T-helper 22 cell (primary cell): ENCODE results near the gene ZNF169.
"Not testable (repeated sequence)": the region's sequence is repeated elsewhere in the genome, so short reads cannot be mapped to it uniquely, and the experiment has no call there.

Source experiments
- DNase-seq: peaks from one replicate; pipeline ENCODE4 v3.0.0-alpha.2; 2020; ENCODE audit warnings: low read depth

The ZNF169 gene

DNA sequence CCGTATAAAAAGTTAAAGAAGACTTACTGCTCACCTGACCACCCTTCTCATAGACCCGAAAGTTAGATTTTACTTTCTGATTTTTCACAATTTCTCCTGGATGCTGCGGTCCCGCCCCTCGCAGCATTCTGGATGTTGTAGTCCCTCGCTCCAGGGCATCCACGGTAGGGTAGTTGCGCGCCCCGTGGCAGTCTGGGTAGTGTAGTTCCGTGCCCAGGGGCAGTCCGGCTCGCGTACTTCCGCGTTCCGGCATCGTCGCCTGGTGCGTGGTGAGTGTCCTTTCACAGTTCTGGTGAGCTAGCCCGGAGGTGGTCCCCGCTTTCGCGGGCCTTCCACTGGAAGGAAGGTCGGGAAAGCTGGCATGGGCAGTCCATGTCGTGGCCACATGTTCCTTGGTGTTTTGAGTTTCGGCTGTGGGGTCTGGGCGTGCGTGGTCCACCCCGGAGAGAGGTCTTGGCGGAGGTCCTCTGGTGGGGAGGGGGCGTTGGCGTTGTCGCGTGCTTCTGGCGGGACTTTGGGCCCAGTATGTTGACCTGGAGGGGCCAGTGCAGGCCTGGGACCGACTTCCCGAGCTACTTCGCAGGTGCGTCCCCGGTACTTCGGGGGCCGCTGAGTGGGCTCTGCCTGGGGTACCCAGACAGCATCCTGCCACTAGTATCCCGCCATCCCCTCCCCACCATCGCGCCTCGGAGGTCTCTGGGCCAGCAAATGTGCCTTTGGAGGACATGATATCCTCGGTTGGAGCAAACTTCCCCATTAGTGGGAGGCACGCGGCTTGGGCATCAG is at the start of gene ZNF169:
Gene ZNF169 (plus strand): TSS at position 222 of the 786 bp plus-strand sequence. CDS start 19,515 bp downstream, outside the sequence.
- peak; percentile 77 for DNase-seq

DNA sequence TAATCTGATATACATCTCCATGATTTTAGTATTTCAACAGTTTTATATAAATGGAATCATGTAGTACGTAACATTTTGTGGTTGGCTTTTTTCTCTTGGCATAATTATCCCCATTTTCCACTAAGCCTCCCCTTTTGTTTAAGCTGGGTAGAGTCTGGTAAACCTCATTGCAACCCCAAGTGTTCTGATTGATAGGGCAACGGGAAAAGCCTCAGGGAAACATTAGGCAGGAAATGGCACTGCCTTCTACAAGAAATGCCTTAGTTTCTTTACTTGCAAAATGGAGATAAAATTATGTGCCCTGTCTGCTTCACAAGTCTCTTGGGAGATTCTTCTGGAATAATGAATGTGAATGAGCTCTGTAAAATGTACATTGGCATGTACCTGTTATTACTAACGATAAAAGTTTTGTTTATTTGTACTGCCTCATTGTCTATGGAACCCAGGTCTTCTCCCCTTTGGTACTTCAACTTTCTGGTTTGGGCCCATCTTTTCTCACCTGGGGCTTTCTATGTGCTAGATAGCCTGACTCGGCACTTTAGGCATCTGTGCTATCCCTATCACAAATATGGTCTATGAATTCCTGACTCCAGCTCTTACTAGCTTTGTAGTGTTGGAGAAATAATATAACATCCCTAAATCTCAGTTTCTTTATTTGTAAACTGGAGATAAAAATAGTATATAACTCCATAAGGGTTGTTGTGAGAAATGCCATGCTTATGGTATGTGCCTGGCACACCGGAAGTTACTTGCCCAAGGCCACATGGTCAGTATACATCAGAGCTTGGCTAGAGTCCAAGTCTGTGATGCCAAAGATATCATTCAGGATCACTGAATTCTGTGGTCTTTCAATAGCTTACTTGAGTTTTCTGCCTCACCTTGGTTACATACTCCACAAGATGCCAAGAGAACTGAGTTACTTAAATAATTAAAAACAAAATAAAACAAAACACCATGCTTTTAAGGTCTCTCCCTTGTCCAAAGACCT is 48.2 kb upstream of the ZNF169 start:
- no peak for DNase-seq

DNA sequence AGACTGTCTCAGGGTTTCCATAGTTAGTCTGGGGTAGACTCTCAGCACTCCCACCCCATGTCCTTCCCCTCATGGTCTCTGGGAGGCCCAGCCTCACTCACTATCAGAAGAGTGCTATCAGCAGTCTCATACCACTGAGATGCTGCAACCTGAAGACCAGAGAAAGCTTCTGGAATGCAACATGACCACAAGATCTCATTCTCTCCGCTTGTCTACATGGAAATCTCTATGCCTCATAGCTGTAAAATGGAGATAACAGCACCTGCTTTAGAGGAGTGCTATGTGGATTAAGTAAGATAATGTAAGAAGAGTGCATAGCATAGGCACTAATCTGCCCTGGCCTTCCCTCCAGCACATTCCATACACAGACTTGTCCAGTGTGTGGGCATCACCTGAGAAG is 47.0 kb upstream of the ZNF169 start:
- no peak for DNase-seq

DNA sequence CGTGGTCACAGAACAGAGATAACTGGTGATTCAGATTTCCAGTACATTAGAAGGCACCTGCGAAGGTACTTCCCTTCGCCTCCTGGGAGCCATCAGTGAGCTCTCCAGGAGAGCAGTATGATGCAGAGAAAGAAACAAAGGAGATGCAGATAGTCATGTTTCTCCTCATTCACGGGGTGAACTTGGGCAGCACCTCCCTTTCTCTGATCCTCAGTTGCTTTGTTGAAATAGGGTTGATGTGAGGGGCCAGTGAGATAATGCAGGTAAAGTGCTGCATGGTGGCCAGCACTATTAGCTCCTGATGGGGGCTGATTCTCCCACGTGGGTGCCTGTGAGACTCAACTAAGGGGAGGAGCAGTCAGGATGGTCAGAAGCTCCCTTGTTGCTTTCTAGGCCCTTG is 46.6 kb upstream of the ZNF169 start:
- no peak for DNase-seq

DNA sequence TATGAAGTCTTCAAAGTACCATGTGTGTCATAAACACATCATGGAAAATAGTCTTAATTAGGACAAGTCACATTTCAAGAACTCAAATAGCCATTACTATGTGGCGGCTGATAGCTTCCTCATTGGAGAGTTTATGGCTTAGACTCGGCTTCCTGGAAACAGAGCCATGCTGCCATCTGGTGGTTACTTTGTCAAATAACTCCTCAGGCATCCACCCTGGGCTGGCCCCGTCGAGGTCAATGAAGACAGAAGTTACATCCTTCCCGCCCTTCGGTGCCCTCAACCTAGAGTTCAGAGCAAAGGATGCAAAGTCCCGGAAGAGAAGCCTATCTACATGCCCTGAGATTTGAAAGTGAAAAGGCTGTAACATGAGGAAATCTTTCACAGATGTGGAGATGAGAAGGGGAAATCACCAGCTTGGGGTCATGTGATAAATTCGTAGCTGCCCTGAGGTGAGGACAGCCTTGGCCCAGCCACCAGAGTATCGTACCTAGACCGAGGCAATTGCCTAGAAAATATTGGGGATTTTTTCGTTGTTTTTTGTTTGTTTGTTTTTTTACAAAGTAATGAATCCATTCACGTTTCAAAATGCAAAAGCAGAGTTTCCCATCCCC is 45.5 kb upstream of the ZNF169 start:
- peak; percentile 30 for DNase-seq

DNA sequence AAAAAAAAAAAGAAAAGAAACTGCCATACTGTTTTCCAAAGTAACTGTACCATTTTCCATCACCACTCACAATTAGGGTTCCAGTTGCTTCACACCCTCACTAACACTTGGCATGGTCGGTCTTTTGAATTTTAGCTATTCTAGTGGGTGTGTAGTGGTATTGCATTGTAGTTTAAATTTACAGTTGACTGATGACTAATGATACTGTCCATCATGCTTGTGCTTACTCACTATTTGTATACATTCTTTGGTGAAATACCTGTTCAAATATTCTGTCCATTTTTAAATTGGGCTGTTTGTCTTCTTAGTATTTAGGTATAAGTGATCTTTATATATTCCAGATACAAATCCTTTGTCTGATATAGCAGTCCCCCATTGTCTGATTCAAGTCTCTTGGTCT is 36.2 kb upstream of the ZNF169 start:
- DNase-seq = no peak

DNA sequence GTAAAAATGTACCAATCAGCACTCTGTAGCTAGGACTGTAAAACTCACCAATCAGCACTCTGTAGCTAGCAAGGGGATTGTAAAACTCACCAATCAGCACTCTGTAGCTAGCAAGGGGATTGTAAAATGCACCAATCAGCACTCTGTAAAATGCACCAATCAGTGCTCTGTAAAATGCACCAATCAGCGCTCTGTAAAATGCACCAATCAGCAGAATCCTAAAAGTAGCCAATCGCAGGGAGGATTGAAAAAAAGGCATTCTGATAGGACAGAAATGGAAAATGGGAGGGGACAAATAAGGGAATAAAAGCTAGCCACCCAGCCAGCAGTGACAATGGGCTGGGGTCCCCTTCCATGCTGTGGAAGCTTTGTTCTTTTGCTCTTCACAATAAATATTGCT is 33.7 kb upstream of the ZNF169 start:
- DNase-seq = not testable (repeated sequence)

DNA sequence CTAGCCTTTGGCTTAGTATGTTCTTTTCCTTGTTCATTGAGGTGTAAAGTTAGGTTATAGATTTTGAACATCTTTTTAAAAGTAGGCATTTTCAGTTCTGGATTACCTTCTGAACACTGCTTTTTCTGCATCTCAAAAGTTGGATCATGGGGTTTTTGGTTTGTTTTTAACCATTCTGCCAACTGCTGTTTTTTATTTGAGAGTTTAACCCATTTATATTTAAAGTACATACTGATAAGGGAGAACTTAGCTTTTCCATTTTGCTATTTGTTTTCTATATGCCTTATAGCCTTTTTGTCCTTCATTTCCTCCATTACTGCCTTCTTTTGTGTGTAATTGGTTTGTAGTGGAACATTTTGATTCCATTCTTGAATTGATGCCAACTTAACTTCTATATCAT is 30.5 kb upstream of the ZNF169 start:
- DNase-seq = no peak

DNA sequence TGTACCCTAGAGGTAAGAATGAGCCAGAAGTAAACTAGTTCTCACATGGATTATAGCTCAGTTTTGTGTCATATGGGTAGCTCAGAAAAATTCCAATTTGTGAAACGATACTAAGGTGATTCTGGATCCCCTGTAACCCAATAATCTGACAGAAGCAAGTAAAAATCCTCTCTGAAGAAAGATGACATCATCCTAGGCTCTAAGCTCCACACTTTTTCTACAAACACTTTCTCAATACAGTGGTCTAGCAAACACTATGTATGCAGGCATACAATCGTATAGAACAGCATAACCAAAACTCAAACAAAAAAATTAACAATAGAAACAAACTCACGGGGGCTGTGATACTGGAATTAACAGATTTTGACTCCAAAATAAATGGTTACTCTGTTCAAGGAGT is 26.7 kb upstream of the ZNF169 start:
- DNase-seq = no peak

DNA sequence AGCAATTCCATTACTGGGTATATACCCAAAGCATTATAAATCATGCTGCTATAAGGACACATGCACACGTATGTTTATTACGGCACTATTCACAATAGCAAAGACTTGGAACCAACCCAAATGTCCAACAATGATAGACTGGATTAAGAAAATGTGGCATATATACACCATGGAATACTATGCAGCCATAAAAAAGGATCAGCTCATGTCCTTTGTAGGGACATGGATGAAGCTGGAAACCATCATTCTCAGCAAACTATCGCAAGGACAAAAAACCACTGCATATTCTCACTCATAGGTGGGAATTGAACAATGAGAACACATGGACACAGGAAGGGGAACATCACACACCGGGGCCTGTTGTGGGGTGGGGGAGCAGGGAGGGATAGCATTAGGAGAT is 18.0 kb upstream of the ZNF169 start:
- DNase-seq = not testable (repeated sequence)

DNA sequence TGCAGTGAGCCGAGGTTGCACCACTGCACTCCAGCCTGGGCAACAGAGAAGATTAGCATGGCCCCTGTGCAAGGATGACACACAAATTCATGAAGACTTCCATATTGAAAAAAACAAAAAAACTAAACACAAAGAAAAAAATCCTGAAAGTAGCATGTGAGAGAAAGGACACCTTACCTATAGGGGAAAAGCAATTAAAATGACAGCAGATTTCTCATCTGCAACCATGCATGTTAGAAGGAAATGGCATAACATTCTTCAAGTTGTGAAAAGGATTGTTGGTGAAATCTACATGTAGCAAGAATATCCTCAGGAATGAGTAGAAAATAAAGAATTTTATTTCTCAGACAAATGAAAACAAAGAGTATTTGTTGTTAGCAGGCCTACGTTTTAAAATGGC is 13.4 kb upstream of the ZNF169 start:
- no peak for DNase-seq

DNA sequence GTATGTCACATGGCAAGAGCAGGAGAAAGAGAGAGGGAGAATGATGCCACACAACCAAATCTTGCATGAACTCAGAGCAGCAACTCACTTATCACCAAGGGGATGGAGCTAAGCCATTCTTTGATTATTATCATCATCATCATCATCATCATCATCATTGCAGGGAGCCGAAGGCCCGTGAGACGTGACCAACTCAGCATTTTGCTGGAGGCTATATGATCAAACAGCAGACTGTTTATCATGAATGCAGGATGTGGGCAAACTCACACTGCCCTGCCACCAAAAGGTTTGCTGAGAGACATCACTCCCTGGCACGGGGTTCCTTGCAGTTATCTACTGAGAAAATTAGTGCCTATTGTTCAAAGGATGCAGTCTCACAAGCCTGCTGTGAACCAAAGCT is 8.6 kb upstream of the ZNF169 start:
- no peak for DNase-seq

DNA sequence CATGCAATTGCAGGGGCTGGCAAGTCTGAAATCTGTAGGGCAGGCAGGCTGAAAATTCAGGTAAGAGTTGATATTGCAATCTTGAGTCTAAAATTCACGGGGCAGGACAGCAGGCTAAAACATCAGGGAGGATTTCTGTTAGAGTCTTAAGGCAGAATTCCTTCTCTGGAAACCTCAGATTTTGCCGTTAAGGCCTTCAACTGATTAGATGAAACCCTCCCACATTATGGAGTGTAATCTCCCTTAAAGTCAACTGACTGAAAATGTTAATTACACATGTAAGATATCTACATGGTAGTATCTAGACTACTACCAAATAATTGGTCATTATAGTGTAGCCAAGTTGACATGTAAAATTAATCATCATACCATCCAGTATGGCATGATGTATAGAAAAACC is 3.1 kb upstream of the ZNF169 start:
- DNase-seq = no peak

DNA sequence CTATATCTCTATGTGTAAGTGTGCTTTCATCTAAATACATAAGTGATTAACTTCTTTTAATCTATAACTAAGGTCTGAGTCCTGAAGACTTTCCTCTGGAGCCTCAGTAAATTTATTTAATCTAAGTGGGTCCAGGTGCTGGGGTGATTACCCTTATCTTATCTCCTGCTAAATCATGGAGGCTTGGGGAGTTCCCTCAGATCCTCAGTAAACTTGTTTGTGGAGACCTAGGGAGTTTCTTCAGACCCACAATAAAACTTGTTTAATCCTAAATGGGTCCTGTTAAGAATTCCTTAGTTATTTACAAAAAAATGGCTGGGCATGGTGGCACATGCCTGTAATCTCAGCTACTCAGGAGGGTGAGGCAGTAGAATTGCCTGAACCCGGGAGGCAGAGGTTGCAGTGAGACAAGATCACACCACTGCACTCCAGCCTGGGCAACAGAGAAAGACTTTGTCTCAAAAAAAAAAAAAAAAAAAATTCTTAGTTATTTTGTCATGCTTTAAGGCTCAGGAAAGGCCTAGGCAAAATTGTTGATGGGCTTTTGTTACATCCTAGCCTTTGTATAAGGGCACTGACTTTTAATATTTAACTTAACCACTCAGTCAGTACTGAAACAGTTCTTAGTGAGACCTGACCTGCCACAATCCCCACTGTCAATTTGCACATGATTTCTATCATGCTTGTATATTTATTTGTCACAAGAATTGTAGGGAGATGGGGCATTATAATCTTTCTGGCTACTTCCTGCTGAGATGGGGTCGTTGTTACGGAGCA is 6.7 kb downstream of the ZNF169 start:
- not testable (repeated sequence) for DNase-seq

DNA sequence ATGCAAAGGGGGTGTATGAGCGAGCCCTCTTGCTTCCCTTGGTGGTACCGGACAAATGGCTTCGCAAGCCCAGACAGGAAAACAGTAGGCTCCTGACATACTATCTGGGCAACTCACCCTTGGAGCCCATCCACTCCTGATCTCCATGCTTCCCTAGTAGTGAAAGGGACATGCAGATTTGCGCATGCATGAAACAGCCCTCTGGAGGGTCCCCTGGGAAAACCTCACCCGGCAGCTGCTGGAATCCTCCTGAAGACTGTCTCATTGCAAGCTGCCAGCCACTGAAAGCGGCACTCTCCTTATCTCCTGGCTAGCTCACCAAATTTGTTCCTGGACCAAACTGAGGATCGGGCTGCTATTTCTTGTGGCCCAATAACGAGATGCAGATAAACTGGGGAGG is 10.2 kb downstream of the ZNF169 start:
- DNase-seq = no peak

DNA sequence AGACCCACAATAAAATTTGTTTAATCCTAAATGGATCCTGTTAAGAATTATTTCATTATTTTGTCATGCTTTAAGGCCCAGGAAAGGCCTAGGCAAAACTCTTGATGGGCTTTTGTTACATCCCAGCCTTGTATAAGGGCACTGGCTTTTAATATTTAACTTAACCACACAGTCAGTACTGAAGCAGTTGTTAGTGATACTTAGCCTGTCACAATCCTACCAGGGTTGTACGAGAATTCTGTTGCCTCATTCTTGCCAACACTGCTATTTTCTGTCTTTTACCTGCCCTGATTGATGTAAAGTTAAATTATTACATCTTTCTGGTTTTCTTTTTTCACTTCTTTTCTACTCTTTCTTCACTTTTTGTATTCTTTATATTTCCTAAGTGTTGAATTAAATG is 10.9 kb downstream of the ZNF169 start:
- no peak for DNase-seq

DNA sequence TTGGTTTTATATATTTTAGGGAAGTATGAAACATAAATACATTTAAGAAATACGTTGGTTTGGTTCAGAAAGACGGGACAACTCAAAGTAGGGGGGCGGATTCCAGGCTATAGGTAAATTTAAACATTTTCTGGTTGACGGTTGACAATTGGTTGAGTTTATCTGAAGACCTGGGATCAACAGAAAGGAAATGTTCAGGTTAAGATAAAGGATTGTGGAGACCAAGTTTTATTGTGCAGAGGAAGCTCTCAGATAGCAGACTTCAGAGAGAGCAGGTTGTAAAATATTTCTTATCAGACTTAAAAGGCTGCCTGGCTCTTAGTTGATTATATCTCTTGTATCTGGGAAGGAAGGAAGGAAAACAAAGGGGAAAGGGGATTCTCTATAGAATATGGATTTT is 17.9 kb downstream of the ZNF169 start:
- DNase-seq = not testable (repeated sequence)

DNA sequence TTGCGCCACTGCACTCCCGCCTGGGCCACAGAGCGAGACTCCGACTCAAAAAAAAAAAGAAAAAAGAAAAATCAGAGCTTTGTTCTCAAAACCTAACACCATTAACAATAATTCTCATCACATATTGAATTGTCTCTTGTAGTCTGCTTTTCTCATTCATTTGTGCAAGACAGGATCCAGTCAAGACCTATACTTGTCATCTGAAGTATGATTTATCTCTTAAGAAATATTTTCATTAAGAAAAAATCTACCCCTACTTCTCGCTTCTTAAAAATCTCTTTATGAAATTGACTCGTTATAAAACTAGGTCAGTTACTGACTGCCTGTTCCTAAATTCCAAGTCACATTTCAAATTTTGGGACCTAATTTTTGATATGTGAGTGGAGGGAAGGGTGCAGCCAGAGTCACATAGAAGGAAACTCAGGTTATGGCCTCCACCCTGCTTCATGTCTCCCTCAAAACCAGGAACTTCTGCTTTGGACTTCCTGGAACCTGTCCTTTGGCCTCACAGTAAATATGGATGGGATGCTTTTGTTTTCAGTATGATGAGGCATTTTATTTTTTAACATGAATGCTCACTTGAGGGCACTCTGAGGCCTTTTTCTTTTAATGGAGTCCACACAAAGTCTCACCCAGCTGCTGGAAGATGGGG is 18.9 kb downstream of the ZNF169 start:
- no peak for DNase-seq

DNA sequence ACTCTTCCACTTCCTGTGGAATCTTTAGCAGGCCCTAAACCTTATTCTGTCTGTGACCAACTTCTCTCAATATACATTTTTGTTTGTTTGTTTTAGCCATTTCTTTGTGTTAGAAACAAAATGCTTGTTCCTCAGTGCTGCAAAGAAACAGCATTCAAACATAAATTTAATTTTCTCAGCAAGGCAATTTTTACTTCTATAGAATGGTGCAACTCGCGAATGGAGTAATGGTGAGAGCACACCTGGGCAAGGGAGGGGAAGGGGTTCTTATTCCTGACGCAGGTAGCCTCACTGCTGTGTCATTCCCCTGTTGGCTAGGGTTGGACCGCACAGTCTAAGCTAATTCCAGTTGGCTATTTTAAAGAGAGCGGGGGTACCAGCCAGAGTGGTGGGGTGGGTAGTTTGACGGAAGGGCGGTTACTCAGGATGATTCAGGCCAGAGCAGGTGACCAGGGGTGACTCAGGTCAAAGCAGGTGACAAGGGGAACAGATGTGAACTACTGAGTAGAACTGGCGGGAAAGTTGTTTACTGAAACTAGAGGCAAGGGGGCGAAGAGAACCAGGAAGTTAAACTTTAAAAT is 21.4 kb downstream of the ZNF169 start:
- DNase-seq = no peak

DNA sequence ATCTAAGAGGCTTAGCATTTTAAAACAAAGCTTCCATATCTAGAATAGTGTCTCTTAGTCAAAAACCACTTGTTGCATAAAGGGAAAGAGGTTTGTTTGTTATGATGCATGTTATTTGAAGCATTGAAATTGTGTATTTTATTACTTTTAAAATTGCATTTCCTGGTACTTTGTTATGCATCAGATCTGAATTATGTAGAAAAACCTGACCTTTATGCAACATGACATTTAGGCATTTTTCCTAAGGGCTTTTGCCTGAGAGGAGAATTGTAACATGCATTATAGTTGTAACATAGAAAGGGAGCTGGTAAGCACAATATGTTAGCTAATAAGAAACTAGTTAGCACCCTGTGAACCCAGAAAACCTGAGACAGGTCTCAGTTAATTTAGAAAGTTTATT is 22.0 kb downstream of the ZNF169 start:
- no peak for DNase-seq

DNA sequence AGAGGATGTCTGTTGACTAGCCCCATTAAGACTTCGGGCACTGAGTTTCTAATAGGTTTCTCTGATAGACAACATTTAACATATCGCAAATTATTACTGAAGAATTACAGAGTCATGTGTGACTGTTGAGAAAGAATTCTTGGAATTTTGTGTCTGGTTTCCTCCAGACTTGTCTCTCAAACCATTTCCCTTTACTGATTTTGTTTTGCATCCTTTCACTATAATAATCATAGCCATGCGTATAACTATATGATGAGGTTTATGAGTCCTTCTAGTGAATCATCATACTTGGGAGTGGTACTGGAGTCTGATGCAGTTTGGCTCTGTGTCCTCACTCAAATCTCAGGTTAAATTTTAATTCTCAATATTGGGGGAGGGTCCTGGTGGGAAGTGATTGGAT is 27.0 kb downstream of the ZNF169 start:
- DNase-seq = no peak
